ENCODE results near the gene PYDC1.
A peak's percentile ranks its signal among the peaks of the same experiment; 100 is the strongest.
"Not testable (repeated sequence)": the region's sequence is repeated elsewhere in the genome, so short reads cannot be mapped to it uniquely, and the experiment has no call there.

PYDC1 gene

GRCh38 chr16:31216422-31217135 lies at the start of gene PYDC1:
TSS of gene PYDC1 (minus strand) at chr16:31217135. CDS start at chr16:31217028, 107 bp downstream.
- DNase-seq: peak in 1 of 2 experiments; percentile 13

- DNase-seq: no peak
Measured at GRCh38 chr16:31265329-31266245, 48.7 kb upstream of the PYDC1 start.

- DNase-seq: no peak
Measured at GRCh38 chr16:31262084-31262483, 45.1 kb upstream of the PYDC1 start.

DNA sequence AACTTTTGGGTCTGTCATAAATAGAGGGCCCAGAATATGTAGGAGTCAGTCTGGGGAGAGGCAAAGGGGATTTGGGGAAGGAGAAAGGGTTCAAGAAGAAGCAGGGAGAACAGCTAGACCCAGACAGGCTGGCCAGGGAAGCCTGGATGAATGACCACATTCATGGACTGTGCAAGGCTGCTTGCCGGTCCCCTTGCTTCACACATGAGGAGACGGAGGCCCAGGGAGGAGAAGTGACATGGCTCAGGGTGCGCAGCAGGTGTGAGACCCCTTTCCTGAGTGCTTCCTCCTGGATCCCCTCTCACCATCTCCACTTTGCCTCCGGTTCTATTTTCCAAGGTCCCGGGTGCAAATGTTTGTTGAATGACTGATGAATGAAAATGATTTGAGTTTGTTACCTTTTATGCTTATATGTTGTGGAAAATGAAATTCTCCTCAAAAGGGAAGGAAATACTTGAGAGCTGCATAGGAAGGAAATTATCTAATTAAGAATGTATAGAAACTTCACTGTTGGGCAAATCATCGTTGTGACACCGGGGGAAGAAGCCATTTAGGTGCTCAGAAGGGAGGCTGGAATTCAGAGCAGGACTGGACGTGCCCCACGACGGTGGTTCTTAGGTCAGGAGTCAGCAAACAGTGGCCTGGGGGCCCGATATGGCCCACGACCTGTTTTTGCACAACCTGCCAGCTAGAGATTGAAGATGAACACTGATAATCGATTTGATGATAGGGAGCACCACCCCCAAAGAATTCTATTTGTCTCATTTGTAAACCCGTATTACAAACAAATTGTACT lies 43.4 kb upstream of the PYDC1 start:
- DNase-seq: no peak

DNA sequence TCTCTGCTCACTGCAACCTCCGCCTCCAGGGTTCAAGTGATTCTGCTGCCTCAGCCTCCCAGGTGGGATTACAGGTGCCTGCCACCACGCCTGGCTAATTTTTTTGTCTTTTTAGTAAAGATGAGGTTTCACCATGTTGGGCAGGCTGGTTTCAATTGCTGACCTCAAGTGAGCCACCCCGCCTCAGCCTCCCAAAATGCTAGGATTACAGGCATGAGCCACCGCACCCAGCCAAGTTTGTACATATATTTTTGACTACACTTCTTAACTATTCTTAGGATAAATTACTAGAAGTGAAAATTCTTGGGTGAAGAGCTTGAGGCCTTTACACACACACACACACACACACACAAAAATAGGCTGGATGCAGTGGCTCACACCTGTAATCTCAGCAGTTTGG lies 41.4 kb upstream of the PYDC1 start:
- no peak for DNase-seq

- DNase-seq: no peak
Measured at GRCh38 chr16:31256466-31256865, 39.5 kb upstream of the PYDC1 start.

DNA sequence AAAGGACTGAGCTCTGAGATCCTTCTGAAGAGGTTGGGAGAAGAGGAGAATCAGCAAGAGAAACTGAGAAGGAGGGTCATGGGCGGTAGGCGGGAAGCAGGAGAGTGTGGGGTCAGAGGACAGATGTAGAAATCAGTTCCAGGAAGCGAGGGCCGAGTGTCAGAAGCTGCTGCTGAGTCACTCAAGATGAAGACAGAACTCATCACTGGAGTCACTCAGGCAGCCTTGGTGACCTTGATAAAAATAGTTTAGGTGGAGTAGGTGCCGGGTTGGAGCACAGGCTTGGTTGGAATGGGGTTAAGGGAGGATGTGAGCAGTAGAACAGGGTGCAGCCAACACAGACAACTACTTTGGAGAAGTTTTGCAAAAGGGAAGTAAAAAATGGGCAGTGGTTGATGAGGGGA lies 36.7 kb upstream of the PYDC1 start:
- DNase-seq: no peak

DNA sequence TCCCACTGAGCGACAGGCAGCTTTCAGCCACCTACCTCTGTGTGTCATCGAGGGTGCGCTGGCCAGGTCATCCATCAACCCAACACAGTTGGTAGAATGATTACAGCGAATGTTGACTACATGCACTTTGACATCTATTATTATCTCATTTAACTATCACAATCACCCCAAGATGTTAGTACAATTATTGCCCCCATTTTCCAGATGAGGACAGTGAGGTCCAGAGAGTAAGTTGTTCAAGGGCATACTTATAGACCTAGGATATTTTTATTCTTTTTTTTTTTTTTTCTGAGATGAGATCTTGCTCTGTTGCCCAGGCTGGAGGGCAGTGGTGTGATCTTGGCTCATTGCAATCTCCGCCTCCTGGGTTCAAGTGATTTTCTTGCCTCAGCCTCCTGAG lies 34.5 kb upstream of the PYDC1 start:
- no peak for DNase-seq

GRCh38 chr16:31250782-31251384 lies 33.9 kb upstream of the PYDC1 start:
- no peak for DNase-seq

DNA sequence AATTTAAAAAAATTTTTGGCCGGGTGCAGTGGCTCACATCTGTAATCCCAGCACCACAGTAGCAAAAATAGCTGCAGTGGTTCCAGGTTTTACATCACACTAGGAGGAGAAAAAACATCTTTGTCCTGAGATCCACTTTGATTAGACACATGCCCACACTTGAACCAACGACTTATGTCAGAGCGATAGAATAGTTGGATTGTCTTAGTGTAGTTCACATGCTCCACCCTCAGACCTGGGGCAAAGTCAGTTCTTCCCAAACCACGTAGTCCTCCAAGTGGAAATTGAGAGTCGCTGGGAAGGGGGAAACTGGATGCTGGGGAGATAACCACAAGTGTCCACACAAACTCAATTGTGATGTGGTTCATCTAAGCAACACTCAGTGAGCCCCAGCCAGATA lies 31.4 kb upstream of the PYDC1 start:
- no peak for DNase-seq

GRCh38 chr16:31246296-31246695 lies 29.4 kb upstream of the PYDC1 start:
- no peak for DNase-seq

DNA sequence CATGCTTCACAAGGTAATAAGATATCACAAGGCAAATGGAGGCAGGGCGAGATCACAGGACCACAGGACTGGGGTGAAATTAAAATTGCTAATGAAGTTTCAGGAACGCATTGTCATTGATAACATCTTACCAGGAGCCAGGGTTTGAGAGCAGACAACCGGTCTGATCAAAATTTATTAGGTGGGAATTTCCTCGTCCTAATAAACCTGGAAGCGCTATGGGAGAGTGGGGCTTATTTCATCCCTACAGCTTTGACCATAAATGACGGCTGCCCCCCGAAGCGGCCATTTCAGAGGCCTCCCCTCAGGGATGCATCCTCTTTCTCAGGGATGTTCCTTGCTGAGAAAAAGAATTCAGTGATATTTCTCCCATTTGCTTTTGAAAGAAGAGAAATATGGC lies 28.7 kb upstream of the PYDC1 start:
- not testable (repeated sequence) for DNase-seq

- no peak for DNase-seq
Measured at GRCh38 chr16:31243734-31244670, 27.1 kb upstream of the PYDC1 start.

DNA sequence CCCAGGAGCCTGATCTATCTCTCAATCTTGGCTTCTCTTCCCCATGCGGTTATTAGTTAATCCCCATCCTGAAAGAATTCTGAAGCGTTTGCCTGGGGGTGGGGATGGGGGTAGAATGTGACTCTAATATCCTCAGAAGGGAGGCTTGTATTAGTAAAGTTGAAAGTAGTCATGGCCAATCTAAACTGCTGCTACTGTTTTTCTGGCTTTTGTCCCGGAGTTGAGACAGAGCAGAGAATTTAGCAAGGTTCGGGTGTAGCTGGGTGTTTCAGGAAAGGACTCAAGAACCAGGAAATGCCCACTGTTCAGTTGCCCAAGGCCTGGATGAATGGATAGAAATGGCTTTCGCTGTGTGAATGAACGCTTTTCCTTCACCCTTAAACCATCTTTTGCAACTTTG lies 25.3 kb upstream of the PYDC1 start:
- no peak for DNase-seq

DNA sequence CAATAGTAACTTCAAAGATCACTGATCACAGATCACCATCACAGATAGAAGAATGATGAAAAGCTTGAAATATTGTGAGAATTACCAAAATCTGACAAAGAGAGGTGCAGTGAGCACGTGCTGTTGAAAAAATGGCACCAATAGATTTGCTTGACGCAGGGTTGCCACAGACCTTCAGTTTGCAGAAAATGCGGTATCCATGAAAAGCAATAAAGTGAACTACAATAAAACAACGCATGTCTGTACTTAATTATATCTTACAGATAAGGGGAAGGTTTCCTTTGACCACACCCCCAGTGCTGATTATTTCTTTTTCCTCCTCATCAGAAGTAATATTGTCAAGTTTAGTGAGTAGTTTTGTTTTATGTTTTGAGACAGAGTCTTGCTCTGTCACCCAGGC lies 21.1 kb upstream of the PYDC1 start:
- no peak for DNase-seq

DNA sequence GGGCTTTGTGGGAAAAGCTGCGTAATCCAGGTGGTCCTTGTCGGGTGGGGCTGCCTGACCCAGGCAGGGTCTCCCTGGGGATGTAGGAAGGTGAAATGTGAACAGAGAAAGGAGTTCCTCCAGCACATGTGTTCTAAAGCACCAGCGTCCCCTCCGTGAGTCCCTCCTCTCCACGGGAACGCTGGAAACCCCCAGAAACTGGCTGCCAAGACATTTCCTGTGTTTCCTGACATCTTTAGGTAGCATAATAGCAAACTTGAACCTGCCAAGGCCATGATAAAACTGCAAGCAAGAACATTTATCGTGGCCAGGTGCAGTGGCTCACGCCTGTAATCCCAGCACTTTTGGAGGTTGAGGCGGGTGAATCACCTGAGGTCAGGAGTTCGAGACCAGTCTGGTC lies 12.6 kb upstream of the PYDC1 start:
- DNase-seq: no peak

GRCh38 chr16:31228206-31228605 lies 11.3 kb upstream of the PYDC1 start:
- no peak for DNase-seq

- DNase-seq: no peak
Measured at GRCh38 chr16:31225193-31225592, 8.3 kb upstream of the PYDC1 start.

DNA sequence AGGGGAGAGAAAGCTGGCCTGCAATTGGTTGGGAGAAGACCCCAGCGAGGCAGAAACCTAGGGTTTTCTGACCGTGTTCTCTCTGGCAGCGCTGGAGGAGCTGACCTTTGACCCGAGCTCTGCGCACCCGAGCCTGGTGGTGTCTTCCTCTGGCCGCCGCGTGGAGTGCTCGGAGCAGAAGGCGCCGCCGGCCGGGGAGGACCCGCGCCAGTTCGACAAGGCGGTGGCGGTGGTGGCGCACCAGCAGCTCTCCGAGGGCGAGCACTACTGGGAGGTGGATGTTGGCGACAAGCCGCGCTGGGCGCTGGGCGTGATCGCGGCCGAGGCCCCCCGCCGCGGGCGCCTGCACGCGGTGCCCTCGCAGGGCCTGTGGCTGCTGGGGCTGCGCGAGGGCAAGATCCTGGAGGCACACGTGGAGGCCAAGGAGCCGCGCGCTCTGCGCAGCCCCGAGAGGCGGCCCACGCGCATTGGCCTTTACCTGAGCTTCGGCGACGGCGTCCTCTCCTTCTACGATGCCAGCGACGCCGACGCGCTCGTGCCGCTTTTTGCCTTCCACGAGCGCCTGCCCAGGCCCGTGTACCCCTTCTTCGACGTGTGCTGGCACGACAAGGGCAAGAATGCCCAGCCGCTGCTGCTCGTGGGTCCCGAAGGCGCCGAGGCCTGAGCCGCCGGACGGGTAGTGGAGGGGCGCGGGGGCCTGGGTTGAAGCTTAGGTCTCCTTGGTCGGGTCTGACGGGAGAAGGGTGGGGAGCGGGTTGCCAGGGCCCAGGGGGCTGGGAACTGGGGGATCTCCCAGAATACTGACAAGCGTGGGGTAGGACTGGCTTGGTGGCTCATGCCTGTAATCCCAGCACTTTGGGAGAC lies 7.4 kb upstream of the PYDC1 start:
- DNase-seq: no peak

DNA sequence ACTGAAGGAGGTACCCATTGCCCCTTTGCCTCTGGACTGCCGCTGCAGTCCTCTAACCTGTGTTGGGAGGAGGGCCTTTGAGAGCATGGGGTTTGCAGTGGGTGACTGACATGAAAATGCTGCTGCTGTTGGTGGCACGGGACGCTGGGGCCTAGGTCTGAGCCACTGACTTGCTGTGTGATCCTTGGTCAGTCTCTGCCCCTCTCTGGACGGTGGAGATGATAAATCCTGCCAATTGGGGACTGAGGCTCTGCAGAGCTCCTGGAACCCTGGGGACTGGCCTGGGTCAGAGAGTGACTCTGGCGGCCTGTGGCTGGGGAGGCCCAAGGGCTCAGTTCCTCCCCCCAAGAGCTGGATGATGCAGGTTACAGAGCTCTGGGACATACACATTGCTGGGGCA lies 6.1 kb upstream of the PYDC1 start:
- DNase-seq: no peak
